ENCODE data around the gene ADGRB2. TPM values are rescaled to one million over a fixed set of nuclear protein-coding genes. Genes with fewer than 3 reads are reported as not detected.

Gene ADGRB2
- total RNA-seq, 1 experiment from 2014 or later = 10.9 TPM

- no peak for DNase-seq
Observed at GRCh38 chr1:31748365-31748764, 15.8 kb downstream of the ADGRB2 start.

More at GRCh38 chr1:31748365-31748764, 15.8 kb downstream of the ADGRB2 start:
- H2BK120ac ChIP-seq (ENCODE audit: low read depth, low read length, poor library complexity, severe bottlenecking) = no peak overlapping the region
- H3K27ac ChIP-seq (ENCODE audit: insufficient read length, low read depth, low read length) = no peak overlapping the region
- no peaks in the 10 kb centered on the region for H3K79me1 ChIP-seq (ENCODE audit: insufficient read depth, low read depth, low read length, poor library complexity, severe bottlenecking)
- H2AK5ac ChIP-seq (ENCODE audit: insufficient read length, low read length) = no peak overlapping the region
- H2BK12ac ChIP-seq (ENCODE audit: insufficient read length, low read depth, low read length) = no peak overlapping the region
- no peak overlapping the region for H2BK20ac ChIP-seq (ENCODE audit: low read depth, low read length, poor library complexity, severe bottlenecking)
- no peaks in the 10 kb centered on the region for H3K79me2 ChIP-seq (ENCODE audit: insufficient read depth, low read length)
- H2BK15ac ChIP-seq (ENCODE audit: low read depth, low read length) = no peak overlapping the region
- H2AFZ ChIP-seq (ENCODE audit: low read length) = no peak overlapping the region
- H3K4me1 ChIP-seq (ENCODE audit: insufficient read depth, low read length) = peaks cover 7% of the 10 kb centered on the region; the same call in 1 of the 2 replicates
- H3K23me2 ChIP-seq (ENCODE audit: insufficient read length, low read depth, low read length, poor library complexity, severe bottlenecking) = no peaks in the 10 kb centered on the region
- H3K9me3 Mint-ChIP-seq = no peaks in the 10 kb centered on the region; a peak in 1 of 5 replicates
- H4K8ac ChIP-seq (replicated peaks; ENCODE audit: insufficient read length, low read depth, low read length) = no peak overlapping the region
- no peaks in the 10 kb centered on the region for H3K27me3 ChIP-seq (ENCODE audit: insufficient read depth, low read length)
- no CpG with 5 or more reads among the region's 4 CpGs for WGBS (ENCODE audit: extremely low coverage, insufficient read length, low lambda C conversion rate)
- no peak overlapping the region for H3K56ac ChIP-seq (ENCODE audit: insufficient read length, low read depth, low read length)
- H3K36me3 Mint-ChIP-seq (ENCODE audit: insufficient read depth in 1 of 3, low read depth in 3 of 3) = no peaks in the 10 kb centered on the region; a peak in 1 of 7 replicates
- no peaks in the 10 kb centered on the region for H4K20me1 ChIP-seq (ENCODE audit: control insufficient read depth, insufficient read depth, insufficient read length)
- H3K4me1 Mint-ChIP-seq = peaks cover 54 to 58% of the 10 kb centered on the region in 2 experiments
- H3K14ac ChIP-seq (ENCODE audit: insufficient read depth, low read length) = no peak overlapping the region
- no peak for TF ChIP-seq CTCF (conservative IDR thresholded peaks at IDR 0.05)
- no peak overlapping the region for H3K23ac ChIP-seq (ENCODE audit: insufficient read length, low read depth, low read length)
- H2BK5ac ChIP-seq (ENCODE audit: insufficient read length, low read length) = no peak overlapping the region
- no peak overlapping the region for H4K5ac ChIP-seq (ENCODE audit: insufficient read length, low read depth, low read length)
- no peak overlapping the region for H3T11ph ChIP-seq (ENCODE audit: low read length)
- no peak overlapping the region for H3K4me2 ChIP-seq (ENCODE audit: insufficient read depth, insufficient read length, low read length)
- H3K9ac ChIP-seq (ENCODE audit: extremely low read depth, insufficient read length, low read length) = no peak overlapping the region
- H3K4me3 Mint-ChIP-seq = no peak overlapping the region
- H3K18ac ChIP-seq (ENCODE audit: insufficient read length, low read depth, low read length) = no peak overlapping the region
- 0 out of 2 replicates have a peak, but pooled peaks cover 2% of the 10 kb centered on the region for H3K27me3 Mint-ChIP-seq (ENCODE audit: low read depth)
- H3K27ac Mint-ChIP-seq = peak overlapping the region in 1 of 3 experiments; percentile 56; a peak in 1 of 7 replicates
- no peak overlapping the region for H4K91ac ChIP-seq (ENCODE audit: insufficient read length, low read depth, low read length)
- H3K4ac ChIP-seq (ENCODE audit: low read depth, low read length) = no peak overlapping the region
- H3K9me3 ChIP-seq (ENCODE audit: control insufficient read depth, low read depth, low read length) = no peaks in the 10 kb centered on the region
